SW480 (cell line): ENCODE data around the gene GHR.
"Not testable (repeated sequence)": the region's sequence is repeated elsewhere in the genome, so short reads cannot be mapped to it uniquely, and the experiment has no call there.

Experiments
- DNase-seq: peaks from one replicate; pipeline ENCODE4 v3.0.0-alpha.2; 2016; ENCODE audit warnings: low spot score

GHR gene

GRCh38 chr5:42718591-42718990 lies 295.4 kb downstream of the GHR start:
- DNase-seq = peak; percentile 3

GRCh38 chr5:42719034-42719433 lies 295.8 kb downstream of the GHR start:
- DNase-seq = no peak

- DNase-seq = no peak
Observed at GRCh38 chr5:42720251-42720650, 297.0 kb downstream of the GHR start.

- DNase-seq = no peak
Observed at GRCh38 chr5:42721484-42721883, 298.2 kb downstream of the GHR start.

- not testable (repeated sequence) for DNase-seq
Observed at GRCh38 chr5:42734531-42735058, 311.4 kb downstream of the GHR start.

- DNase-seq = no peak
Observed at GRCh38 chr5:42740920-42741319, 317.7 kb downstream of the GHR start.

- DNase-seq = no peak
Observed at GRCh38 chr5:42745426-42745825, 322.2 kb downstream of the GHR start.

GRCh38 chr5:42745856-42746255 lies 322.6 kb downstream of the GHR start:
- no peak for DNase-seq

GRCh38 chr5:42749020-42749419 lies 325.8 kb downstream of the GHR start:
- DNase-seq = no peak

GRCh38 chr5:42750507-42750906 lies 327.3 kb downstream of the GHR start:
- DNase-seq = no peak

GRCh38 chr5:42751044-42751443 lies 327.8 kb downstream of the GHR start:
- no peak for DNase-seq

- no peak for DNase-seq
Observed at GRCh38 chr5:42753099-42753498, 329.9 kb downstream of the GHR start.

GRCh38 chr5:42756606-42757601 lies 333.7 kb downstream of the GHR start, which contains the start of gene CCDC152:
Gene CCDC152, plus strand, starts transcription at chr5:42756818. Its CDS starts 2,304 bp downstream, at chr5:42759122.
- DNase-seq = no peak

GRCh38 chr5:42759456-42759855 lies 336.2 kb downstream of the GHR start:
- no peak for DNase-seq

GRCh38 chr5:42760426-42760825 lies 337.2 kb downstream of the GHR start:
- no peak for DNase-seq

- DNase-seq = no peak
Observed at GRCh38 chr5:42761791-42762190, 338.6 kb downstream of the GHR start.

- peak; percentile 29 for DNase-seq
Observed at GRCh38 chr5:42767491-42768105, 344.4 kb downstream of the GHR start.

GRCh38 chr5:42768106-42768504 lies 344.9 kb downstream of the GHR start:
- no peak for DNase-seq

- DNase-seq = no peak
Observed at GRCh38 chr5:42770003-42770402, 346.8 kb downstream of the GHR start.
